NCI-H1930 (cell line): Measurements from ENCODE around the gene GPBAR1.

ENCODE experiments used
- DNase-seq, 2 experiments: peaks; one replicate each; lab custom pipeline; 2025; lab: John Stamatoyannopoulos, UW

The GPBAR1 gene

DNA sequence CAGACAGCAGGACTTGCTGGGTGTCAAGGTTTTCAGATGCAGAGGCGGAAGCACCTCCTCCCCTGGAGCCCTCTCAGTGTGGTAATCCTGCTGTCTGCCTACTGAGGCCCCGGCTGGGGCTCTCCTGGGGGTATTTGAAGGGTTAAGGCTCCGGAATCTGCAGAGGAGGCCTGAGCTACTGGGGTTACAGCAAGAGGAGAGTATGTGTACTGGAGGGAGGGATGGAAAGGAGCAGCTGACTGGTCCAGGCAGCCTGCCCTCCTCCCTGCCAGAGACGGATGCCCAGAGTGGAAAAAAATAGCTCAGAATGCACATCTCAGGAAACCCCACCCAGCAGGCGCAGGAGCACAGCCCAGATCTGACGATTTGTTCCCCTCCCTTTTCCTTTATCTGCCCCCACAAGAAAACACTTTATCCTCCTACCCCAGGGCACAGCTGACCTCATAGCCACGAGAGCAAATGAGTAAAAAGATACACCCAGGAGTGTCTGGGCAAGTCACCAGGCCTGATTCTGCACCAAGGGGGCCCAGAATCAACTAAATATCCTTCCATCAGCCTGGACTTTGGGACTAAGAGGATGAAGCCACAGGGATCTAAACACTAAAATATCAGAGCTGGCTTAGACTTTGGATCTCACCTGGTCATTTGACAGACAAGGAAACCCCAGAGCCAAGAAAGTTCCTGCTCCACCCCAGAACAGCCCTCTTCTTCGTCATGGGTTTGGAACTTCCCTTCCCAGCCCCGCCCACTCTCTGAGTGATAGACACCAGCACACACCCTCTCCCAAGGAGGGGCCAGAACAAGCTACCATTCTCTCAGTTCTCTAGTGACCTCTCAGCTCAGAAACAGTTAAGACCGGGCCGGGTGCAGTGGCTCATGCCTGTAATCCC lies 26.0 kb downstream of the GPBAR1 start:
- DNase-seq, result no peak

DNA sequence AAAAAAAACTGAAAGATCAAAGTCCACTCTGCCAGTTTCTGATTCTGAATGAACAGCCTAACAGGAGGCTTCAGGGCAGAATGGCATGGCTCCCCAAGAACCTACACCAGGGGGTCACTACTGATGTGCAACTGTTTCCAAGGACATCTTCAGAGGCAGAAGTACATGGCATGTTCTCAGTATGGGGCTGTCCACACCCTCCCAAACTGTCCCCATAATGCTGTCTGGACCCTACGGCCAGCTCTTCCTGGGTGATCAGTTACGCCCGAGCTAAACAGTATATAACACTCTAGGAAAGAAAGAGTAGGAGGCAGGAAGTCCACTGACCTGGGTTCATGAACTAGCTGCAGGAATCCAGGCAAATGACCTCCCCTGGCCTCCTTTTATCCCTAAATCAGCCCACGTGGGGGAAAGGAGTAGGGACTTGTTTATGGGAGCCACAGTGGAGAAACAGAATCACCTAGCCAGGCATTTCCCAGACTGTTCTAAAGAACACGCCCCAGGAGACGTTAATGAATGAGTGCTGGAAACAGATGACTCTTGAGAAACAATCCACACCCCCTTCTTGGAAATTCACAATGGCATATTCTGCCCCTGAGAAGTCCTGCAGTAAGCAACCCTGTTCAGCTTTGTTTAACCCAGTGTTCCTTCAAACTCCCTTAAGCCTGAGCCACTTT lies 29.0 kb downstream of the GPBAR1 start:
- no peak for DNase-seq

DNA sequence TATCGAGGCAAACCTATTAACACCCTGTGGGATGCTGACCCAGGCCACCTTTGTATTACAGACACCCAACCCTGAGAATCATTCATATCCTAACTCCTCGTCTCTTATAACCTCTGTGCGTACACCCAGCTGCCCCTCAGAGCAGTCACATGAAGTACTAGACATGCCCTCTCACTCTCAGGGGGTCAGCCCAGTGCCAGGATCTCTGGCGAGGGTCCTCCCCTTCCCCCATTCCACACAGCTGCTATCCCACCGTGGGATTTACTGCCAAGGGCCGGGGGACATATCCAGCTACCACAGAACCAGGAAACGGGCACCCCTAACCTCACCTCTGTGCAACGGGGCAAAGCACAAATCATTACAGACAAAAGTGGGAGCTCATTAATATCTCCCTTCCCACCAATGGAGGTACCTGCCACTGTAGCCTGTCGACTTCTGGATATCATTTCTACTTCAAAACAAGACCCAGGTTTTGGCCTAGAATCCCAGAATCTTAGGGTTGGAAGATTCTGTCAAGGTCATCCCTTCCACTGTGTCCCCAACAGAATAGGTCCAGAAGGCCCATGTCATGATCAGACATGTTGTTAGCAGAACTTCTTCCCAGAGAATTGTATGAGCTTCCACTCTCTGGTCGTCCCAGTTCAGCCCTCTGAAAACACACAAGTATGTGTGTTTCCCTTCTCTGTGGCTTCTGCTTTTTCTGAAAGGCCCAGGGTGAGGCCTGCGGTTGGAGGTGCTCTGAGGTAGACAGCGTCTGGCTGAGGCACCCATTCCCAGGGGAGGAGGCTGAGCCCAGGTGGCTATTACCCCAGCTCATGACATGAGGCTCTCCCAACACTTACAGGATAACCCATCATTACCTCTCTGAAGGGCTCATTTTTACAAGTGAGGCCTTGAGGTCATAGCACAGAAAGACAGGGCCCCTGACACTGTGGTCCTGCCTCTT lies 29.8 kb downstream of the GPBAR1 start:
- no peak for DNase-seq

DNA sequence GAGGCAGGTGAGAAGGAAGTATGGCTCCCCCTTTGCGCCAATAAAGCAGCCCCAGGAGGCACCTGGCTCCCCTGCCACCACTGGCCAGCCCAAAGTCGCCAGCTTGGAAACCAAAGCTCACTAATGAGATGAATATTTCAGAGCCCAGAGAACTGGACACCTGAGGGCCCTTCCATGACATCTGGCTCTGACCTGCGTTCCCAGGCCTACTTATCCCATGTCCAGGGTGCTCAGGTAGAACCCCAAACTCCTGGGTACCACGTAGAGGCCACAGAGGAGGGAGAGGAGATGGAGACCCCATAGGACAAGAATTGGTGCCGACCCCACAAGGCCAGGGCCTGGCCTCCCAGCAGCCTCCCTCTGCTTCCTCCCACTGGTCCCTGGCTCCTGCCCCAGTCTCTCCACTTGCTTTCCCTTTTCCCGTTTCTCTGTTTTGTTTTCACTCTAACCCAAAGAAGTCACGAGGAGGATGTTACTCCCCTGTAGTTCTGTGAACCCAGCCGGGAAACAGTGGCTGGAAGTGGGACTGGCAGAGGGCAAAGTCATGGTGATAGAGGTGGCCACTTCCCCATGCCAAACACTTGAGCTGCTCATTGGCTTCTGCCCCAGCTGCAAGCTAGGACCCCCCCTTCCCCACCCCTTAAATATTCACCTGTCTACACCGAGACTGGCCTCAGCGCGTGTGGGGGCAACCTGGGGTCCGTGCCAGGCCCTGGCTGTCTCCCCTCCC lies 30.7 kb downstream of the GPBAR1 start:
- no peak for DNase-seq

DNA sequence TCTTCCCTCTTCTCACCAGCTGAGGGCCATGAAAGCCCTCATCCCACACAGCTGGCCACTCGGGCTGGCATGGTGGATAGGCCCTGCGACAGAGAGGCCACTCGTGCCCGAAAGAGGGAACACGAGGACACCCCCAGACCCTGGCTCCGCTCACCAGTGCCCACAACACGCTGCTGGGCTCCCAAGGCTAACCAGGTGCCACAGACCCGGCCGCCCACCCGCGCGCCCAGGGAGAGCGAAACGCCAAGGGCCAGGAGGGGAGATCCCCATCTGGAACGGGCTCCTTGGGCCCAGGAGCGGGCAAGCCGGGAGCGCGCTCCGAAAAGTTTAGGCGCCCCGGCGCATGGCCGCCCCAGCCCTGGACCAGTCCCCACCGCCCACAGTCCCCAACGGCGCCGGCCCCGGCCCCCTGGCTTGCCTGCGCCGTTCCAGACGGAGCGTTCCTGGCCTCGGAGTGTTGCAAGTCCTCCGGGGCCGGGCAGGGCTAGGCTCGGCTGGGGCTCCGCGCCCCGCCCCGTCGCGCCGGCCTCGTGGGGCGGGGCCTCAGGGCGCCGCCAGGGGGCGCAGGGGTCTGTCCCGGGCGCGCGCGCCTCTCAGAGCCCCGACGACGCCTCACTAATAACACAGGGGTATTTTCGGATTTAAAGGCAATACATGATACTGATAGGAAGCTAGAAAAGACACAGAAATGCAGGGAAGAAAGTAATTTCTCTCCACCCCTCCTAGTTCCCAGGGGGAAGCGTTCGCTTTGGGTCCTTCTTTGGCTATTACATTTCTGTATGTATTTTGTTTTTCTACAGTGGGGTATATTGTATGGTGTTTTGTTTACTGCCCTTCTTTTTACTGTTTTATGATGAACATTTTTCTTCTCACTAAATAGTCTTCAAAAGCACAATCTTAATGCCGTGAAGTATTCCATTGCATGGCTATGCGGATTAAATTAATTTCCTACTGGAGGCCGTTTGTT lies 31.5 kb downstream of the GPBAR1 start, which contains the start of gene TMBIM1:
Gene TMBIM1, minus strand, starts transcription at position 456 of the 967 bp plus-strand sequence. CDS start 10,362 bp downstream, outside the sequence.
- DNase-seq, result peak in 1 of 2 experiments; percentile 35

DNA sequence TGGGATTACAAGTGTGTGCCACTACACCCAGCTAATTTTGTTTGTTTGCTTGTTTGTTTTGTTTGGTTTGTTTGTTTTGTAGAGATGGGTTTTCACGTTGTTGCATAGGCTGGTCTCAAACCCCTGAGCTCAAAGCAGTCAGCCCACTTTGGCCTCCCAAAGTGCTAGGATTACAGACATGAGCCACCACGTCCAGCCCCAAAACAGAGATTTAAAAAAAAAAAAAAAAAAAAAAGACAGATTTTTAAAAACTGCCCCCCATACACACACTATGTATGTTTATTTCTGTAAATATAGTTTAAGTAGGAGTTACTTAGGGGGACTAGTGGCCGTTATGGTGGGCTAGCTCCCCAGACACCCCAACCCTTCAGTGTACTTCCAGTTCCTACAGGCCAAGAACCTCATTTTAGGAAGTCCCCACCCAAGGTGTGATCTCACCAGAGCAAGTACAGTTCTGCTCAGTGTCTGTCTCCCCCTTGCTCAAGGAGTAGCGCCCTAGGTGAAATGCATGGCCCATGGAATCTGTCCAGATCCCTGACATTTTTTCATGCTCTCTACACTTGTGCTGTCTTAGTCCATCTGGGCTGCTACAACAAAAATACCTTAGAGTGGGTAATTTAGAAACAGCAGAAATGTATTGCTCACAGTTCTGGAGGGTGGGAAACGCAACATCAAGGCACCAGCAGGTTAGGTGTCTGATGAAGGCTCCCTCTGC lies 33.1 kb downstream of the GPBAR1 start:
- DNase-seq, result no peak

DNA sequence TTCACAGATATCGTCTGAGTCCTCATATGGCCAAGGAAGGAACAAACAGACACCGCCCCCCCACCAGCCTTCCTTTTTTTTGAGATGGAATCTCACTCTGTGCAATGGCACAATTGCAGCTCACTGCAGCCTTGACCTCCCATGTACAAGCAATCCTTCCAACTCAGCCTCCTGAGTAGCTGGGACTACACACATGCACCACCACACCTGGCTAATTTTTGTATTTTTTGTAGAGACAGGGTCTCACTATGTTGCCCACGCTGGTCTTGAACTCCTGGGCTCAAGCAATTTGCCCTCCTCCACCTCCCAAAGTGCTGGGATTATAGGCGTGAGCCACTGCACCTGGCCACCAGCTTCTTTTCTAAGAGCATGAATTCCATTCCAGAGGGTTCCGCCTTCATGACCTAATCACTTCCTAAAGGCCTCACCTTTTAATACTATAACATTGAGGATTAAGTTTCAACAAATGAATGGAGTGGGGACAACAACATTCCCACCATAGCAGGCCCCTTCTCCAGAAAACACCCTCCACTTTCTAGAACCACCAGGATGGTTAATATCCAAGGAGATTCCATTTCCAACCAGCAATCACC lies 33.7 kb downstream of the GPBAR1 start:
- DNase-seq, result no peak

DNA sequence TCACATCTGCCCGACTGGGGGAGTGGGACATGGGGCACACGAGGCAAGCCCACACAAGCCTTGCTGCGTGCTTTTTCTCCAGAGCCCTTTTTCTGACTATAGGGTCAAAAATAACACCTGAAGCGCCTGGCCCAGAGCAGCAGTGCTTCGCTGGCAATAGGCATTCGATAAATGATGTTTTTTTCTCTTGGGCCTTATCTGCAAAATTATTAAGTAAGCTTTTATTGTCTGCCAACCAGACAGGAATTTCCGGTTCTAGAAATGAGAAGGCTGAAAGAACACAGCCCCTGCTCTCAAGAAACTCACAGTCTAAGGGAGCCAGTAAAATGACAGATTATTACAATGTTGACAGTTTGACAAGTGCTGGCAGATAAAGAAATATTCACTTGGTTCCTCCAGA lies 34.2 kb downstream of the GPBAR1 start:
- no peak for DNase-seq

DNA sequence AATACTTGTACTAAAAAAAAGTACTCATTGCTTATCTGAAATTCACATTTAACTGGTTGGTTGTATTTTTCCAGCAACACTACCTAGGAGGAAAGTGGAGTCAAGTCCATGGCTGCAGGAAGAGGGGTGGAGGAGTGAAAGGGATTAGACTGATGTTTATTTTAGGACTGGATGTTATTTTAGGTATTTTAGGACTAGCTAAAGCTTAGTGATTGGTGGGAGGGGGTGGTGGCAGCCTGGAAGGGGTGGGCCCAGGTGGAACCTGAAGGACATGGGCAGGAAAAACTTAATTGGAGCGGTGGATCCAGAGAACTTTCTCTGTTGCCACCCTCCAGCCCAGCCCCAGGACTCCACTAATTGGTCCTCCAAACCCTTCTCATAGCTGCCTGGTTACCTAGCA lies 35.4 kb downstream of the GPBAR1 start:
- no peak for DNase-seq

DNA sequence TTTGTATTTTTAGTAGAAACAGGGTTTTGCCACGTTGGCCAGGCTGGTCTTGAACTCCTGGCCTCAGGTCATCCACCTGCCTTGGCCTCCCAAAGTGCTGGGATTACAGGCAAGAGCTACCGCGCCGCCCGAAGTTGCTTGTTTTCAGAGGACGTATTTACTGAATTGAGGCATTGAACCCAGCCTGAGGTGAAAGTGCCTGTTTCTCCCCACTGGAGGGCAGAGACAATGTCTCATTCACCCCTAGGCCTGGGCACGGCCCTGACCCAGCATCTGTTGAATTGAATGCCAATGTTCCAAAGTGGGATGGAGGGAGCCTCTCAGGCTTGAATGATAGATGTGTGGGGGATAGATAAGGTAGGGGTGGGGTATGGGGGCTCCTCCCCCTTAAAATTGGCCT lies 36.0 kb downstream of the GPBAR1 start:
- no peak for DNase-seq

DNA sequence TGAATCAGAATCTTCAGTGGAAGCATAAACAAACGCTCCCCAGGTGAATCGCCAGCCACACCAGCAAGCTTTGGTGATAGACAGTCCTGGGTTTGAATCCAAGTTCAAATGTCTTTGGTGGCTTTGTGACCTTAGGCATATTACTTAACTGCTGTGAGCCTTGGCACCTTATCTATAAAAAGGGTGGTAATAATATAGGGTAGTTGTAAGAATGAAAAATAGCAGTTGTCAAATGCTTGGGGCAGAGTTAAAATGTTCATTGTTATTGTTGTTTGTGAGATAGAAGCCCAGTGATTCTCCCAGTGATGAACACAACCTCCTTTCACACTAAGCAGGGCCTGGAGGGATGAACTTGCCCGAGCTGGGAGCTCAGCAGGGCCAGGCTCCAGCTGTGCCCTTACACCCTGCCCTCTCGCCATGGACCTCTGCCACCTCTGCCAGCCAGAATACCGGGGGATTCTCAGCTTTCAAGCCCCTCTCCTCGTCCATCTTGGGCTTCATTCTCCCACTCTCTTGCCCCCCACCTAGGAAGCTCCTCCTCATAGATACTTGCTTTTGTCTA lies 37.6 kb downstream of the GPBAR1 start:
- no peak for DNase-seq

DNA sequence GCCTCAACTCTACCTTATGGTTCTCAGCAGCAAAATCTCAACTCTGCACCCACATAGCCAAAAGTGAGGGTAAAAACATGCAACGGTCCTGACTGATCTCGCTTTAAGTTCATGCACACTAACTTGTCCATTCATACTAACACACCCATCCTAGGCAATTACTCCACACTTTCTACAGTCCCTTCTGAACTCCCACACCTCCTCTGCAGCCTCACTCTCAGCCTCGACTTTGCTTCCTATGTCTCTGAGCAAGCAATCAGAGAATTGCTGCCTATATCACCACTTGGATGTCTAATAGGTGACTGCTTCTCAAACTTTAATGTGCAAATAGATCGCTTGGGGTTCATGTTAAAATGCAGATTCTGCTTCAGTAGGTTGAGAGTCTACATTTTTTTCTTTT lies 39.3 kb downstream of the GPBAR1 start:
- no peak for DNase-seq

DNA sequence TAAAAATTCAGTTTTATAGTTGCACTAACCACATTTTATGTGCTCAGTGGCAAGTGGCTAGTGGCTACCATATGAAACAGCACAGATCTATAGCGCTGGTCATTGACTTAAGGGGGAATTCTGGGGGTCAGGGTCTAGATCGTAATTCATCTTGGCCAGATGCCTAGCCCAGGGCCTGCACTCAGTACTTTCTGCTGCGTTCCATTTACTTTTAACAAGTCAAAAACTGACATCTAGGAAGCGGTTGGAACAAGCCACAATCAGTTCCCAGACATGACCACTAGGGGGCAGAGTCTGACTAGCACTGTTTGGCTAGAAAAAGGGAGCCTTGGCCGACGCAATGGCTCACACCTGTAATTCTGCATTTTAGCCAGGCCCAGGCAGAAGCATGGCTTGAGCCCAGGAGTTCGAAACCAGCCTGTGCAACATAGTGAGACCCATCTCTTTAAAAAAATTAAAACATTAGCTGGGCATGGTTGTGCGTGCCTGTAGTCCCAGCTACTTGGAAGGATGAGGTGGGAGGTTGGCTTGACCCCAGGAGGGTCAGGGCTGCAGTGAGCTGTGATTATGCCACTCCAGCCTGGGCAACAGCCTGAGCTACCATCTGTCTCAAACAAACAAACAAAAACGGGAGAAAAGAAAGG lies 40.5 kb downstream of the GPBAR1 start:
- DNase-seq, result peak; percentile 53 to 78

DNA sequence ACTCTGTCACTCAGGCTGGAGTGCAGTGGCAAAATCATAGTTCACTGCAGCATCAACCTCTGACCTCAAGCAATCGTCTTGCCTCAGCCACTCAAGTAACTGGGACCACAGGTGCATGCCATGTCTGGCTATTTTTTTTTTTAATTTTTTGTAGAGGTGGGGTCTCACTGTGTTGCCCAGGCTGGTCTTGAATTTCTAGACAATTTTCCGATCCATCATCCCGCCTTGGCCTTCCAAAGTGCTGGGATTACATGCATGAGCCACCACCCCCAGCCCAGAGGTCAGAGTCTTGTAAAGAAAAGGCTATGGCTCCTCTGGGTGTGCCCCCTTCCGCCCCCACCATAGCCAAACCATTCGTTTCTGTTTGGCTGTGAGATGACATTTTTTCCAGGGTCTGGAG lies 44.6 kb downstream of the GPBAR1 start:
- DNase-seq, result no peak

DNA sequence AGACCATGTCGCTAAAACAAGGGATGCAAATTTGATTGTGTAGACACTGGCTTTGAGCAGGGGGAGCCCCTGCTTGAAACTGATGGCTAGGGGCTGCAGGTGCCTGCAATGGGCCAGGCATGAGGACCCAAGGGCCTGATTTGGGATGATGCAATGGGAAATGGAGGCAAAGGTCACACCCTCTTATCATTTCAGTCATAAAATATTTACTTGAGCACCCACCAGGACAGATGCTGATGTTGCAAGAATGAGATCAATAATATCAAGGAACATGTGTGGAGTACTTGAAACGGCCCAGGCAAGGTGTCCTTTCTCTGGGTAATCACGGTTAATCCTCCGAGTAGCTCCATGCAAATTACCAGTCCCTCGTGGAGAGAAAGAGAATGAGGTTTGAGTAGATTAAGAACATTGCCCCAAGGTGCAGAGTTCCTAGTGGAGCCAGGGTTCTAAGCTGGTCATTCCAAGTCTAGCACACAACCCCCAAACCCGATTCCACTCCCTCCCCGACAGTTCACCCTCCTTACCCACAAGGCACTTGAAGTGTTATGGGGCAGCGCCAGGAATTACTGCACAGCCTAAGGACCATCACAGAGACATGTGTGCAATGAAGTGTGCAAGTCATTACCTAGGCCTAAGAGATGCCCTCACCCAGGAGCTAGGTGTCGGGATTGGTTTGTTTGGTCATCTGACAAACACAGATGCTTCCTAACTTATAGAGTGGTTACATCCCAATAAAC lies 45.5 kb downstream of the GPBAR1 start:
- DNase-seq, result no peak

DNA sequence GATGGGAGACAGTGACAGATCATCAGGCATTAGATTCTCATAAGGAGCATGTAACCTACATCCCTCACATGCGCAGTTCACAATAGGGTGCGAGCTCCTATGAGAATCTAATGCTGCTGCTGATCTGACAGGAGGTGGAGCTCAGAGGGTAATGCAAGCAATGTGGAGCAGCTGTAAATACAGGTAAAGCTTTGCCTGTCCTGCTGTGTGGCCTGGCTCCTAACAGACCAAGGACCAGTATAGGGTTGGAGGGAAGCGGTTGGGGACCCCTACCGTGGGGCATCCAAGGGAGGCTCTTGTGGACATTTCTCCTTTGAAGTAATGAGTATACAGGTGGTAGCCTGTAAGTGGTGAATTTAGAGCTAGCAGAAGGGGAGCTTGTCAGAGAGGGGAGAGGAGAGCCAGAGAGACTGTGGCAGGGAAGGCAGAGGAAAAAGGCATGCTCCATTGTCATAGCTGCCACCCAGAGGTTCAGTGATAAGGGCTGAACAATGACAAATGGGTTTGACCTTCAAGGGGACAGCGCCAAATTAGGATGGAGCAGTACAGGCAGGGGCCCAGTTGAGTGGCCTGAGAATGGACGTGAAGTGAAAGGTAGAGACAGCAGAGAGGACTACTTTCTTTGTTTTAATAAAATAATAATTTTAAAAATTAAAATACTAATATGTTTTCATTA lies 46.7 kb downstream of the GPBAR1 start:
- no peak for DNase-seq
